HepG2 (cell line): Measurements from ENCODE around the gene SRRT. TPM values are rescaled to one million over a fixed set of nuclear protein-coding genes. Genes with fewer than 3 reads are reported as not detected.

Experiments used
- CBFB ChIP-seq: sonication (generic); formaldehyde crosslinking; IDR thresholded peaks from 2 replicates; pipeline ENCODE4 v1.4.0; 2020; ENCODE audit warnings: missing genetic modification reagents
- EED ChIP-seq: sonication (generic); formaldehyde crosslinking; IDR thresholded peaks from 2 replicates; pipeline ENCODE4 v1.5.0; 2020; ENCODE audit warnings: mild to moderate bottlenecking, missing genetic modification reagents
- IRX3 ChIP-seq: sonication (generic); formaldehyde crosslinking; IDR thresholded peaks from 2 replicates; pipeline ENCODE4 v1.8.1; 2023; ENCODE audit warnings: mild to moderate bottlenecking, low read depth, missing genetic modification reagents, borderline replicate concordance
- JDP2 ChIP-seq: sonication (generic); formaldehyde crosslinking; IDR thresholded peaks from 2 replicates; pipeline ENCODE4 v1.8.1; 2022; ENCODE audit warnings: missing genetic modification reagents, borderline replicate concordance
- KAT8 ChIP-seq: IDR thresholded peaks from 2 replicates; pipeline ENCODE4 v1.6.1; 2016; ENCODE audit warnings: missing genetic modification reagents, missing compliant biosample characterization
- LCORL ChIP-seq, 2 experiments: fragments of 450-650 bp in 1 of 2; sonication (generic) in 1 of 2; formaldehyde crosslinking in 1 of 2; IDR thresholded peaks; 2 replicates each; pipeline versions ENCODE4 v1.5.0 to v1.6.1; 2017 to 2020; ENCODE audit warnings: antibody characterized with exemption in 1 of 2, missing genetic modification reagents in 1 of 2
- MAX ChIP-seq: IDR thresholded peaks from 2 replicates; pipeline ENCODE4 v1.6.1; 2012; ENCODE audit warnings: inconsistent platforms
- PRMT3 ChIP-seq: sonication (generic); formaldehyde crosslinking; IDR thresholded peaks from 2 replicates; pipeline ENCODE4 v1.8.1; 2022; ENCODE audit warnings: low read depth, mild to moderate bottlenecking, moderate library complexity, missing genetic modification reagents, borderline replicate concordance
- RAD21 ChIP-seq: fragments of 450-650 bp; formaldehyde crosslinking; IDR thresholded peaks from 2 replicates; pipeline ENCODE4 v1.5.0; 2020; ENCODE audit warnings: mild to moderate bottlenecking
- RBM22 ChIP-seq: fragments of 200-400 bp; formaldehyde crosslinking; optimal IDR thresholded peaks from 2 replicates; pipeline ENCODE3; 2017; ENCODE audit warnings: mild to moderate bottlenecking, low read length, moderate library complexity
- SMC3 ChIP-seq: IDR thresholded peaks from 2 replicates; pipeline ENCODE4 v1.6.1; 2011; ENCODE audit warnings: low read length, improper control_type of control experiment
- YEATS2 ChIP-seq: sonication (generic); formaldehyde crosslinking; IDR thresholded peaks from 2 replicates; pipeline ENCODE4 v1.4.0; 2020; ENCODE audit warnings: missing genetic modification reagents, borderline replicate concordance
- ZNF572 ChIP-seq: sonication (generic); formaldehyde crosslinking; IDR thresholded peaks from 2 replicates; pipeline ENCODE4 v1.5.1; 2020; ENCODE audit warnings: mild to moderate bottlenecking, missing genetic modification reagents
- ZNF773 ChIP-seq: sonication (generic); formaldehyde crosslinking; IDR thresholded peaks from 2 replicates; pipeline ENCODE4 v1.4.0; 2020; ENCODE audit warnings: missing genetic modification reagents, borderline replicate concordance
- ZNF781 ChIP-seq: sonication (generic); formaldehyde crosslinking; IDR thresholded peaks from 2 replicates; pipeline ENCODE4 v1.5.1; 2020; ENCODE audit warnings: borderline replicate concordance, mild to moderate bottlenecking, missing genetic modification reagents; ENCODE audit errors: not compliant biosample characterization
- polyA plus RNA-seq, 8 experiments: library from polyadenylated mRNA; depleted of rRNA in 3 of 8; stranded (reverse) in 7 of 8; unstranded in 1 of 8; fragments of >200 nt; fragmentation: Illumina TruSeq in 4 of 8; extraction: Trizol in 4 of 8; gene quantifications; 2 replicates each; pipeline versions ENCODE4 v1.2.1 to v1.2.3, GENCODE V29; 2011 to 2016; ENCODE audit warnings: low read depth in 4 of 8, missing spikeins in 1 of 8, mixed read lengths in 1 of 8; ENCODE audit not compliant: insufficient read depth in 1 of 8
- total RNA-seq, 5 experiments: library from RNA; depleted of rRNA; stranded (reverse); fragments of >200 nt; fragmentation: Illumina TruSeq; extraction: Trizol; gene quantifications; 2 replicates each; pipeline ENCODE4 v1.2.3, GENCODE V29; 2016; ENCODE audit warnings: low read depth in 1 of 5
- TF ChIP-seq, protein P1 (sequence below): IDR thresholded peaks from 2 replicates; pipeline ENCODE4 v1.6.1; 2018; ENCODE audit warnings: missing genetic modification reagents, mild to moderate bottlenecking, missing compliant biosample characterization
- TF ChIP-seq, protein P2 (sequence below): sonication (generic); formaldehyde crosslinking; IDR thresholded peaks from 2 replicates; pipeline ENCODE4 v1.8.1; 2023; ENCODE audit warnings: missing genetic modification reagents, inconsistent platforms, borderline replicate concordance
- TF ChIP-seq, protein P3 (sequence below): sonication (generic); formaldehyde crosslinking; IDR thresholded peaks from 2 replicates; pipeline ENCODE4 v1.4.0; 2020; ENCODE audit warnings: mild to moderate bottlenecking, missing genetic modification reagents

Gene SRRT
- total and polyA plus RNA-seq, 2 of the 13 experiments (the other 11 are each of a cell fraction or from before 2014, with no cell fraction given) = 26.2 to 106 TPM

DNA sequence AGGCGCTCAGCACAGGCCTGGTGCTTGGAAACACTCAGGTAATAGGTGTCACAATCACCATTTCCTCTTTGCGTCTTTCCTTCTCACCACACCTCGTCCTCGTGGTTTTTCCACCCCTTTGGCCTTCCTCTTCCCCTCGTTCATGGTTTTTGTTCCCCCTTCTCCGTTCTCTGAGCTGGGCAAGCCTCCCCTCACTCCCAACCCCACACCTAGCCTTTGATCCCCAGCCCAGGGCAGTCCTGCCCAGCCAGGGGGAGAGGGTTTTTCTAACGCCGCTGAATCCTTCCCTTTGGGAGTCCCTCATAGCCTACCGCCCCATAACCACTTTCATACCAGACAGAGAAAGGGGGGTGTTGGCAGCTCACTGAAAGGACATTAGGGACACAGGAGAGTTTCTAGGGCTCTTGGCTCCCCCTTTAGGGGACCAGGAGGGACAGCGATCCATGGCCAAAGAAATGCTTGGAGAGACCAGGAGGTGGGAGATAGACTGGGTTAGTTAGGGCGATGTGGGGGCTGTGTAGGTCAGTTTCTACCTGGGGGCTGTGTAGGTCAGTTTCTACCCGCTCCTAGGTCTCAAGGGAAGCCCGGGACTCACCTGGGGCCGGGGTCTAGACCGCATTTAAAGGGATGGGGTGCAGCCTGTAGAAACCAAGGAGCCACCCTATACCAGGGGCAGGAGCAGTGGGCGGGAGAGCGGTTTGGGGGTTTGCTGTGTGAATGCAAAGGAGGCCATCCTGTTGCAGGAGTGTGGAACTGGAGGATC lies 49.0 kb upstream of the SRRT start (continued):
- peak; percentile 32; the same call in 1 of the 2 replicates for TF ChIP-seq RAD21 (CRISPR knock-in tag)
- peak; percentile 53; the same call in 1 of the 2 replicates for TF ChIP-seq IRX3 (CRISPR knock-in tag)
- no peak for TF ChIP-seq LCORL (IDR thresholded peaks at IDR 0.05)
- 0 out of 2 replicates have a peak, but pooled peaks have one; percentile 25 for TF ChIP-seq LCORL (CRISPR knock-in tag; IDR thresholded peaks at IDR 0.05)
- TF ChIP-seq ZNF572 (CRISPR knock-in tag) = peak; percentile 70; the same call in 1 of the 2 replicates
- TF ChIP-seq ZNF781 = peak; percentile 70
- TF ChIP-seq KAT8 (CRISPR knock-in tag) = no peak
- no peak for TF ChIP-seq MAX
- TF ChIP-seq ZNF773 (CRISPR knock-in tag) = no peak
- TF ChIP-seq JDP2 (CRISPR knock-in tag) = no peak
- TF ChIP-seq YEATS2 (CRISPR knock-in tag) = no peak
- TF ChIP-seq RBM22 = no peak
- TF ChIP-seq EED (CRISPR knock-in tag) = no peak
- TF ChIP-seq CBFB (CRISPR knock-in tag) = no peak
- TF ChIP-seq, protein P1, sequence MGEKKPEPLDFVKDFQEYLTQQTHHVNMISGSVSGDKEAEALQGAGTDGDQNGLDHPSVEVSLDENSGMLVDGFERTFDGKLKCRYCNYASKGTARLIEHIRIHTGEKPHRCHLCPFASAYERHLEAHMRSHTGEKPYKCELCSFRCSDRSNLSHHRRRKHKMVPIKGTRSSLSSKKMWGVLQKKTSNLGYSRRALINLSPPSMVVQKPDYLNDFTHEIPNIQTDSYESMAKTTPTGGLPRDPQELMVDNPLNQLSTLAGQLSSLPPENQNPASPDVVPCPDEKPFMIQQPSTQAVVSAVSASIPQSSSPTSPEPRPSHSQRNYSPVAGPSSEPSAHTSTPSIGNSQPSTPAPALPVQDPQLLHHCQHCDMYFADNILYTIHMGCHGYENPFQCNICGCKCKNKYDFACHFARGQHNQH = no peak
- TF ChIP-seq, protein P2, sequence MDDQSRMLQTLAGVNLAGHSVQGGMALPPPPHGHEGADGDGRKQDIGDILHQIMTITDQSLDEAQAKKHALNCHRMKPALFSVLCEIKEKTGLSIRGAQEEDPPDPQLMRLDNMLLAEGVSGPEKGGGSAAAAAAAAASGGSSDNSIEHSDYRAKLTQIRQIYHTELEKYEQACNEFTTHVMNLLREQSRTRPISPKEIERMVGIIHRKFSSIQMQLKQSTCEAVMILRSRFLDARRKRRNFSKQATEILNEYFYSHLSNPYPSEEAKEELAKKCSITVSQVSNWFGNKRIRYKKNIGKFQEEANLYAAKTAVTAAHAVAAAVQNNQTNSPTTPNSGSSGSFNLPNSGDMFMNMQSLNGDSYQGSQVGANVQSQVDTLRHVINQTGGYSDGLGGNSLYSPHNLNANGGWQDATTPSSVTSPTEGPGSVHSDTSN (CRISPR knock-in tag) = no peak
- no peak for TF ChIP-seq PRMT3 (CRISPR knock-in tag)
- TF ChIP-seq SMC3 = peak; percentile 29; the same call in 1 of the 2 replicates
- TF ChIP-seq, protein P3, sequence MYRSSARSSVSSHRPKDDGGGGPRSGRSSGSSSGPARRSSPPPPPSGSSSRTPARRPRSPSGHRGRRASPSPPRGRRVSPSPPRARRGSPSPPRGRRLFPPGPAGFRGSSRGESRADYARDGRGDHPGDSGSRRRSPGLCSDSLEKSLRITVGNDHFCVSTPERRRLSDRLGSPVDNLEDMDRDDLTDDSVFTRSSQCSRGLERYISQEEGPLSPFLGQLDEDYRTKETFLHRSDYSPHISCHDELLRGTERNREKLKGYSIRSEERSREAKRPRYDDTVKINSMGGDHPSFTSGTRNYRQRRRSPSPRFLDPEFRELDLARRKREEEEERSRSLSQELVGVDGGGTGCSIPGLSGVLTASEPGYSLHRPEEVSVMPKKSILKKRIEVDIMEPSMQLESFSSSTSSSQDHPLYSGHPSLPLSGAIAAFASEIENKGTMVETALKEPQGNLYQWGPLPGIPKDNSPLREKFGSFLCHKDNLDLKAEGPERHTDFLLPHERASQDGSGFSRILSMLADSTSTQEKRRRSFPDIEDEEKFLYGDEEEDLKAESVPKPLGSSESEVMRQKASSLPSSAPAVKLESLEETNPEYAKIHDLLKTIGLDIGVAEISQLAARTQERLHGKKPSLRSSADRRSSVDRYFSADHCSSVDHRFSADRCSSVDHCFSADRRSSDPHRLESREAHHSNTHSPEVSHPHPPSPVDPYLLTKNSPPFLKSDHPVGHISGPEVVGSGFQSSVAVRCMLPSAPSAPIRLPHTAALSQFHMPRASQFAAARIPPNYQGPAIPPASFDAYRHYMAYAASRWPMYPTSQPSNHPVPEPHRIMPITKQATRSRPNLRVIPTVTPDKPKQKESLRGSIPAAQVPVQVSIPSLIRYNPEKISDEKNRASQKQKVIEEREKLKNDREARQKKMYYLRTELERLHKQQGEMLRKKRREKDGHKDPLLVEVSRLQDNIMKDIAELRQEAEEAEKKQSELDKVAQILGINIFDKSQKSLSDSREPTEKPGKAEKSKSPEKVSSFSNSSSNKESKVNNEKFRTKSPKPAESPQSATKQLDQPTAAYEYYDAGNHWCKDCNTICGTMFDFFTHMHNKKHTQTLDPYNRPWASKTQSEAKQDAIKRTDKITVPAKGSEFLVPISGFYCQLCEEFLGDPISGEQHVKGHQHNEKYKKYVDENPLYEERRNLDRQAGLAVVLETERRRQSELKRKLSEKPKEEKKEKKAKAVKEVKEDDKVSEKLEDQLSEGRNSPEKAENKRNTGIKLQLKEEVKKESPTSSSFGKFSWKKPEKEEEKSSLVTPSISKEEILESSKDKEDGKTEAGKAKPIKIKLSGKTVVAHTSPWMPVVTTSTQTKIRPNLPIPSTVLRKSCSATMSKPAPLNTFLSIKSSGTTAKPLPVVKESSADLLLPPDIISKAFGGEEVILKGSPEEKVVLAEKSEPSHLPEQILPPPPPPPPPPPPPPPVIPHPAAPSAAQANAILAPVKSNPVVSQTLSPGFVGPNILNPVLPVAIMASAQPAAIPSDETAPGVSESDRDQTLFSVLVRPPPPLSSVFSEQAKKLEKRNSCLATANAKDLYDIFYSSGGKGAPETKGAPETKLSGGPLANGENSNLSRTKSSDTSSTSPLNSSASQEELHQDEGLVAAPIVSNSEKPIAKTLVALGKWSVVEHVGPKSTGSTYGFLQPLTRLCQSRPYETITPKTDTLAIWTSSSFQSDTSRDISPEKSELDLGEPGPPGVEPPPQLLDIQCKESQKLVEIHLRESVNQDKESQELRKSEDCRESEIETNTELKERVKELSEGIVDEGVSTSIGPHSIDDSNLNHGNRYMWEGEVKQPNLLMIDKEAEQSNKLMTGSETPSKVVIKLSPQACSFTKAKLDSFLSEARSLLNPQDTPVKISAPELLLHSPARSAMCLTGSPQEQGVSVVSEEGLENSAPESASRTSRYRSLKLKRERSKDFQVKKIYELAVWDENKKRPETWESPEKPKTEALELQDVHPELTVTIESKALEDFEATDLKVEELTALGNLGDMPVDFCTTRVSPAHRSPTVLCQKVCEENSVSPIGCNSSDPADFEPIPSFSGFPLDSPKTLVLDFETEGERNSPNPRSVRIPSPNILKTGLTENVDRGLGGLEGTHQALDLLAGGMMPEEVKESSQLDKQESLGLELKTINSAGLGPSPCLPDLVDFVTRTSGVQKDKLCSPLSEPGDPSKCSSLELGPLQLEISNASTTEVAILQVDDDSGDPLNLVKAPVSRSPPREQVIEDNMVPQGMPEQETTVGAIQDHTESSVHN (CRISPR knock-in tag) = no peak
